Loucy (cell line): ENCODE measurements around the gene CCDC73.

Source experiments
- H2AFZ ChIP-seq: fragments of 200-600 bp; sonication (generic); 2 replicates; pipeline ENCODE4 v1.6.0; 2016; ENCODE audit warnings: antibody characterized with exemption, mild to moderate bottlenecking, low read length, moderate library complexity
- H3F3A ChIP-seq: fragments of 200-600 bp; 2 replicates; pipeline ENCODE4 v1.6.0; 2016; ENCODE audit warnings: antibody characterized with exemption, low read depth, mild to moderate bottlenecking
- H3K27me3 ChIP-seq: fragments of 200-600 bp; sonication (generic); 2 replicates; pipeline ENCODE4 v1.6.1; 2014; ENCODE audit warnings: low read length, mild to moderate bottlenecking; ENCODE audit not compliant: insufficient read depth, poor library complexity, severe bottlenecking
- H3K36me3 ChIP-seq: fragments of 200-600 bp; sonication (generic); 2 replicates; pipeline ENCODE4 v1.6.1; 2016; ENCODE audit warnings: low read length; ENCODE audit not compliant: insufficient read depth
- H3K4me1 ChIP-seq: fragments of 200-600 bp; sonication (generic); 2 replicates; pipeline ENCODE4 v1.5.1; 2014; ENCODE audit warnings: low read length, mild to moderate bottlenecking; ENCODE audit not compliant: insufficient read depth, poor library complexity, severe bottlenecking
- H3K4me2 ChIP-seq: fragments of 200-600 bp; sonication (generic); 2 replicates; pipeline ENCODE4 v1.6.0; 2014; ENCODE audit warnings: antibody characterized with exemption, low read length, low read depth, mild to moderate bottlenecking; ENCODE audit not compliant: poor library complexity, severe bottlenecking
- H3K4me3 ChIP-seq: fragments of 200-600 bp; sonication (generic); 2 replicates; pipeline ENCODE4 v1.5.1; 2014; ENCODE audit warnings: low read length, mild to moderate bottlenecking, mixed read lengths; ENCODE audit not compliant: poor library complexity, severe bottlenecking
- H3K79me2 ChIP-seq: fragments of 200-600 bp; sonication (generic); 2 replicates; pipeline ENCODE4 v1.6.1; 2014; ENCODE audit warnings: low read length; ENCODE audit not compliant: insufficient read depth
- H3K9ac ChIP-seq: fragments of 200-600 bp; sonication (generic); 2 replicates; pipeline ENCODE4 v1.6.0; 2014; ENCODE audit warnings: mild to moderate bottlenecking, low read depth, low read length, moderate library complexity; ENCODE audit not compliant: poor library complexity, severe bottlenecking
- H3K9me2 ChIP-seq: fragments of 200-600 bp; sonication (generic); replicated peaks from 2 replicates; pipeline ENCODE4 v1.6.1; 2016; ENCODE audit warnings: low read depth, low read length, mixed read lengths
- H3K9me3 ChIP-seq: fragments of 200-600 bp; sonication (generic); 2 replicates; pipeline ENCODE4 v1.6.1; 2014; ENCODE audit warnings: mild to moderate bottlenecking, antibody characterized with exemption, low read length, low read depth; ENCODE audit not compliant: insufficient read depth
- H4K20me1 ChIP-seq: fragments of 200-600 bp; sonication (generic); 2 replicates; pipeline ENCODE4 v1.6.0; 2014; ENCODE audit warnings: antibody characterized with exemption, low read length, mild to moderate bottlenecking; ENCODE audit not compliant: insufficient read depth, poor library complexity, severe bottlenecking
- CTCF ChIP-seq: fragments of 200-600 bp; sonication (generic); conservative IDR thresholded peaks from 2 replicates; pipeline ENCODE4 v1.5.1; 2014; ENCODE audit warnings: mild to moderate bottlenecking, antibody characterized with exemption, low read length
- EZH2phosphoT487 ChIP-seq: fragments of 200-600 bp; IDR thresholded peaks from 2 replicates; pipeline ENCODE4 v1.6.1; 2018; ENCODE audit warnings: antibody characterized with exemption, mild to moderate bottlenecking, moderate library complexity, borderline replicate concordance

CCDC73 gene

GRCh38 chr11:32833921-32834320, 39.5 kb upstream of the CCDC73 start:
- H4K20me1 ChIP-seq, result no peaks in the 10 kb centered on the region
- no peak overlapping the region for H3K4me2 ChIP-seq
- no peaks in the 10 kb centered on the region for H3K36me3 ChIP-seq
- no peaks in the 10 kb centered on the region for H3F3A ChIP-seq
- H3K27me3 ChIP-seq, result no peaks in the 10 kb centered on the region
- peaks cover 4% of the 10 kb centered on the region for H3K4me1 ChIP-seq
- H3K9me2 ChIP-seq, result no peaks in the 10 kb centered on the region
- no peaks in the 10 kb centered on the region for H3K79me2 ChIP-seq
- no peak overlapping the region for H3K9ac ChIP-seq
- TF ChIP-seq CTCF (no peak), EZH2phosphoT487 (no peak)
- no peak overlapping the region for H2AFZ ChIP-seq
- no peaks in the 10 kb centered on the region for H3K9me3 ChIP-seq
- H3K4me3 ChIP-seq, result no peak overlapping the region

GRCh38 chr11:32831221-32831620, 36.8 kb upstream of the CCDC73 start:
- H3F3A ChIP-seq, result no peaks in the 10 kb centered on the region
- TF ChIP-seq EZH2phosphoT487 (no peak), CTCF (no peak)
- no peak overlapping the region for H3K4me2 ChIP-seq
- H3K36me3 ChIP-seq, result no peaks in the 10 kb centered on the region
- H3K9me3 ChIP-seq, result no peaks in the 10 kb centered on the region
- no peaks in the 10 kb centered on the region for H4K20me1 ChIP-seq
- no peak overlapping the region for H2AFZ ChIP-seq
- no peaks in the 10 kb centered on the region for H3K79me2 ChIP-seq
- no peak overlapping the region for H3K4me3 ChIP-seq
- H3K9ac ChIP-seq, result no peak overlapping the region
- H3K9me2 ChIP-seq, result no peaks in the 10 kb centered on the region
- no peaks in the 10 kb centered on the region for H3K27me3 ChIP-seq
- peaks cover 4% of the 10 kb centered on the region for H3K4me1 ChIP-seq

GRCh38 chr11:32830796-32831195, 36.3 kb upstream of the CCDC73 start:
- Histone ChIP-seq H3F3A (no peaks in the 10 kb centered on the region), H3K9me3 (no peaks in the 10 kb centered on the region), H3K79me2 (no peaks in the 10 kb centered on the region), H3K9me2 (no peaks in the 10 kb centered on the region), H3K4me2 (no peak overlapping the region), H4K20me1 (no peaks in the 10 kb centered on the region), H2AFZ (no peak overlapping the region), H3K27me3 (no peaks in the 10 kb centered on the region), H3K4me1 (peaks cover 4% of the 10 kb centered on the region), H3K9ac (no peak overlapping the region), H3K36me3 (no peaks in the 10 kb centered on the region), H3K4me3 (no peak overlapping the region)
- TF ChIP-seq EZH2phosphoT487, result no peak
- TF ChIP-seq CTCF, result no peak
